HepG2 (cell line): Measurements from ENCODE around the gene MAEA. TPM values are rescaled to one million over a fixed set of nuclear protein-coding genes. Genes with fewer than 3 reads are reported as not detected.

Experiments
- ATAD3A ChIP-seq: sonication (generic); formaldehyde crosslinking; IDR thresholded peaks from 2 replicates; pipeline ENCODE4 v1.4.0; 2020; ENCODE audit warnings: missing genetic modification reagents
- ATF2 ChIP-seq: sonication (generic); formaldehyde crosslinking; IDR thresholded peaks from 2 replicates; pipeline ENCODE4 v1.4.0; 2020; ENCODE audit warnings: missing genetic modification reagents
- BCL6 ChIP-seq: IDR thresholded peaks from 2 replicates; pipeline ENCODE4 v1.6.1; 2016; ENCODE audit warnings: missing genetic modification reagents, missing compliant biosample characterization
- FOXC1 ChIP-seq: sonication (generic); formaldehyde crosslinking; IDR thresholded peaks from 2 replicates; pipeline ENCODE4 v1.8.0; 2022; ENCODE audit warnings: mild to moderate bottlenecking, missing genetic modification reagents, borderline replicate concordance
- HNF4G ChIP-seq, 2 experiments: sonication (generic) in 1 of 2; formaldehyde crosslinking in 1 of 2; IDR thresholded peaks; 2 replicates each; pipeline versions ENCODE4 v1.4.0 to v1.6.1; 2011 to 2020; ENCODE audit warnings: borderline replicate concordance in 2 of 2, low read depth in 2 of 2, mild to moderate bottlenecking in 2 of 2, low read length in 1 of 2, missing genetic modification reagents in 1 of 2, moderate library complexity in 1 of 2
- ISL2 ChIP-seq: sonication (generic); formaldehyde crosslinking; IDR thresholded peaks from 2 replicates; pipeline ENCODE4 v1.5.0; 2020; ENCODE audit warnings: missing genetic modification reagents
- MTA3 ChIP-seq: sonication (generic); formaldehyde crosslinking; IDR thresholded peaks from 2 replicates; pipeline ENCODE4 v1.4.0; 2020; ENCODE audit warnings: missing genetic modification reagents
- NCOR1 ChIP-seq: fragments of 200-600 bp; sonication (generic); IDR thresholded peaks from 2 replicates; pipeline ENCODE4 v1.7.0; 2017; ENCODE audit warnings: antibody characterized with exemption, low read length, borderline replicate concordance
- NFRKB ChIP-seq: fragments of 450-650 bp; IDR thresholded peaks from 2 replicates; pipeline ENCODE4 v1.6.1; 2017
- PCBP1 ChIP-seq: fragments of 200-400 bp; formaldehyde crosslinking; IDR thresholded peaks from 2 replicates; pipeline ENCODE4 v1.6.1; 2017; ENCODE audit warnings: mild to moderate bottlenecking, low read depth, low read length, borderline replicate concordance
- SP4 ChIP-seq: sonication (generic); formaldehyde crosslinking; IDR thresholded peaks from 2 replicates; pipeline ENCODE4 v1.8.1; 2023; ENCODE audit warnings: mild to moderate bottlenecking, missing genetic modification reagents
- ZHX1 ChIP-seq: sonication (generic); formaldehyde crosslinking; IDR thresholded peaks from 2 replicates; pipeline ENCODE4 v1.8.1; 2022; ENCODE audit warnings: low read depth, mild to moderate bottlenecking, missing genetic modification reagents
- ZNF138 ChIP-seq: sonication (generic); formaldehyde crosslinking; IDR thresholded peaks from 2 replicates; pipeline ENCODE4 v1.5.0; 2020; ENCODE audit warnings: mild to moderate bottlenecking, low read depth, missing genetic modification reagents
- ZNF160 ChIP-seq: sonication (generic); formaldehyde crosslinking; IDR thresholded peaks from 2 replicates; pipeline ENCODE4 v1.8.0; 2022; ENCODE audit warnings: mild to moderate bottlenecking, inconsistent platforms, missing genetic modification reagents
- ZNF274 ChIP-seq: sonication (generic); formaldehyde crosslinking; IDR thresholded peaks from 2 replicates; pipeline ENCODE4 v1.5.1; 2020; ENCODE audit warnings: mild to moderate bottlenecking, missing genetic modification reagents
- ZNF280B ChIP-seq: sonication (generic); formaldehyde crosslinking; IDR thresholded peaks from 2 replicates; pipeline ENCODE4 v1.5.0; 2020; ENCODE audit warnings: missing genetic modification reagents, mild to moderate bottlenecking, borderline replicate concordance
- ZNF414 ChIP-seq: sonication (generic); formaldehyde crosslinking; IDR thresholded peaks from 2 replicates; pipeline ENCODE4 v1.5.0; 2020; ENCODE audit warnings: missing genetic modification reagents
- ZNF503 ChIP-seq: sonication (generic); formaldehyde crosslinking; IDR thresholded peaks from 2 replicates; pipeline ENCODE4 v1.4.0; 2020; ENCODE audit warnings: missing genetic modification reagents
- ZNF510 ChIP-seq: sonication (generic); formaldehyde crosslinking; IDR thresholded peaks from 2 replicates; pipeline ENCODE4 v1.4.0; 2020; ENCODE audit warnings: low read depth, mild to moderate bottlenecking, missing genetic modification reagents
- ZNF543 ChIP-seq: sonication (generic); formaldehyde crosslinking; IDR thresholded peaks from 2 replicates; pipeline ENCODE4 v1.4.0; 2020; ENCODE audit warnings: mild to moderate bottlenecking, missing genetic modification reagents
- ZNF616 ChIP-seq: sonication (generic); formaldehyde crosslinking; IDR thresholded peaks from 2 replicates; pipeline ENCODE4 v1.5.0; 2020; ENCODE audit warnings: low read depth, mild to moderate bottlenecking, missing genetic modification reagents
- polyA plus RNA-seq, 8 experiments: library from polyadenylated mRNA; depleted of rRNA in 3 of 8; stranded (reverse) in 7 of 8; unstranded in 1 of 8; fragments of >200 nt; fragmentation: Illumina TruSeq in 4 of 8; extraction: Trizol in 4 of 8; gene quantifications; 2 replicates each; pipeline versions ENCODE4 v1.2.1 to v1.2.3, GENCODE V29; 2011 to 2016; ENCODE audit warnings: low read depth in 4 of 8, missing spikeins in 1 of 8, mixed read lengths in 1 of 8; ENCODE audit not compliant: insufficient read depth in 1 of 8
- total RNA-seq, 5 experiments: library from RNA; depleted of rRNA; stranded (reverse); fragments of >200 nt; fragmentation: Illumina TruSeq; extraction: Trizol; gene quantifications; 2 replicates each; pipeline ENCODE4 v1.2.3, GENCODE V29; 2016; ENCODE audit warnings: low read depth in 1 of 5

The MAEA gene
- total and polyA plus RNA-seq, 2 of the 13 experiments (the other 11 are each of a cell fraction or from before 2014, with no cell fraction given) = 52.0 to 57.1 TPM

GRCh38 chr4:1249731-1250526, 39.8 kb upstream of the MAEA start (continued):
- TF ChIP-seq ZNF503 (0 out of 2 replicates have a peak, but pooled peaks have one; percentile 45), ATAD3A (CRISPR knock-in tag) (no peak), ZNF510 (CRISPR knock-in tag) (no peak), PCBP1 (no peak), ZNF280B (CRISPR knock-in tag) (peak; percentile 40), ZNF160 (CRISPR knock-in tag) (no peak), ZNF414 (peak; percentile 47), SP4 (CRISPR knock-in tag) (no peak; the same call in 1 of the 2 replicates), ISL2 (CRISPR knock-in tag) (peak; percentile 32; the same call in 1 of the 2 replicates), ZNF274 (peak; percentile 72), ZHX1 (CRISPR knock-in tag) (0 out of 2 replicates have a peak, but pooled peaks have one; percentile 42), BCL6 (CRISPR knock-in tag) (no peak), FOXC1 (CRISPR knock-in tag) (no peak), ZNF138 (CRISPR knock-in tag) (peak; percentile 40; the same call in 1 of the 2 replicates), ATF2 (CRISPR knock-in tag) (no peak), NCOR1 (no peak), ZNF543 (CRISPR knock-in tag) (no peak), MTA3 (no peak), ZNF616 (0 out of 2 replicates have a peak, but pooled peaks have one; percentile 20), NFRKB (no peak), HNF4G (IDR thresholded peaks at IDR 0.05; ENCODE audit: borderline replicate concordance, low read depth, low read length) (no peak), HNF4G (CRISPR knock-in tag; IDR thresholded peaks at IDR 0.05; ENCODE audit: borderline replicate concordance, low read depth) (no peak)
